ENCODE data around the gene OPCML. TPM values are rescaled to one million over a fixed set of nuclear protein-coding genes. Genes with fewer than 3 reads are reported as not detected.

OPCML gene
- total RNA-seq, 1 donor from 2014 or later, result 0.12 TPM

DNA sequence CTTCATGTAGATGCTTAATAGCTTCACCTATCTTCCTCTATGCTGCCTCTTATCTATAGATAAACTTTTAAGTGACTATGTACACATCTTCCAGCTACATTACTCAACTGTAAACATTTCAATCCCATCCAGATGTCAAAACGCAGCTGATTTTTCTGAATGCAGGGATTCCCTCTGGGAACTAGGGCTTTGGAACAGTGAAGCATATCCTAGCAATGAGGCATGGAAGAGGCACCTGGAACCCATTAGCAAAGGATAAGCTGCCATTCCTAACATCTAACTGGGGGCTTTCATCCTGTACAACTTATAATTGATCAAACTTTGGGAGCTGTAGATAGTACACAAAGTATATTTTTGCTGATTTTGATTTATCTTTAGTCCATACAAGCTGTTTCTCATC lies 40.8 kb upstream of the OPCML start:
- intact Hi-C loops (cut with DNase I), result no loop called here
- TF ChIP-seq, protein P1, sequence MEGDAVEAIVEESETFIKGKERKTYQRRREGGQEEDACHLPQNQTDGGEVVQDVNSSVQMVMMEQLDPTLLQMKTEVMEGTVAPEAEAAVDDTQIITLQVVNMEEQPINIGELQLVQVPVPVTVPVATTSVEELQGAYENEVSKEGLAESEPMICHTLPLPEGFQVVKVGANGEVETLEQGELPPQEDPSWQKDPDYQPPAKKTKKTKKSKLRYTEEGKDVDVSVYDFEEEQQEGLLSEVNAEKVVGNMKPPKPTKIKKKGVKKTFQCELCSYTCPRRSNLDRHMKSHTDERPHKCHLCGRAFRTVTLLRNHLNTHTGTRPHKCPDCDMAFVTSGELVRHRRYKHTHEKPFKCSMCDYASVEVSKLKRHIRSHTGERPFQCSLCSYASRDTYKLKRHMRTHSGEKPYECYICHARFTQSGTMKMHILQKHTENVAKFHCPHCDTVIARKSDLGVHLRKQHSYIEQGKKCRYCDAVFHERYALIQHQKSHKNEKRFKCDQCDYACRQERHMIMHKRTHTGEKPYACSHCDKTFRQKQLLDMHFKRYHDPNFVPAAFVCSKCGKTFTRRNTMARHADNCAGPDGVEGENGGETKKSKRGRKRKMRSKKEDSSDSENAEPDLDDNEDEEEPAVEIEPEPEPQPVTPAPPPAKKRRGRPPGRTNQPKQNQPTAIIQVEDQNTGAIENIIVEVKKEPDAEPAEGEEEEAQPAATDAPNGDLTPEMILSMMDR (IDR thresholded peaks at IDR 0.05), result no peak
- no peak for ATAC-seq

DNA sequence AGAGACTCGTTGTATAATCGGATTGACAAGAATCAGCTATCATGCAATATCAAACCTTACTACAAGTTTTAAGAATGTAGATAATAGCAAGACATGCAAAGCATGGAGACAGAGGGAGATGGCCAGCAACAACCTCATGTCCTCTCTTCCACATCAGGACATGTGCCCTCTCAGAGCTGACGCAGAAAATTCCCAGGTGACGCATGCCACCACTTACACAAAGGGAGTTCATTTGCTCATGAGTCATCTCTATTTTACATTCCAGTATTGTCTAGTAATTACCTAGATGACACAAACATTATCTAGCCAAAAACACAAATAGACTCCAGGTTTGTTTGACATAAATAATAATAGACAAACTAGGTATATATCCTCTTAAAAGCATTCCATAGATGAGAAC lies 38.1 kb upstream of the OPCML start:
- Histone ChIP-seq H3K4me3 (no peak overlapping the region), H3K27me3 (ENCODE audit: low read depth) (no peaks in the 10 kb centered on the region), H3K27ac (no peak overlapping the region), H3K4me1 (no peaks in the 10 kb centered on the region), H3K36me3 (no peaks in the 10 kb centered on the region), H3K9me3 (no peaks in the 10 kb centered on the region)
- ATAC-seq, result no peak
- DNase-seq, result no peak
- intact Hi-C loops (cut with DNase I), result no loop called here
- TF ChIP-seq, protein P1 (IDR thresholded peaks at IDR 0.05), result no peak

More for the DNA sequence above, 40.8 kb upstream of the OPCML start:
- H3K36me3 ChIP-seq, result no peaks in the 10 kb centered on the region
- H3K9me3 ChIP-seq, result no peaks in the 10 kb centered on the region
- no peak for DNase-seq
- no peaks in the 10 kb centered on the region for H3K27me3 ChIP-seq (ENCODE audit: low read depth)
- no peak overlapping the region for H3K27ac ChIP-seq
- H3K4me1 ChIP-seq, result no peaks in the 10 kb centered on the region
- H3K4me3 ChIP-seq, result no peak overlapping the region

DNA sequence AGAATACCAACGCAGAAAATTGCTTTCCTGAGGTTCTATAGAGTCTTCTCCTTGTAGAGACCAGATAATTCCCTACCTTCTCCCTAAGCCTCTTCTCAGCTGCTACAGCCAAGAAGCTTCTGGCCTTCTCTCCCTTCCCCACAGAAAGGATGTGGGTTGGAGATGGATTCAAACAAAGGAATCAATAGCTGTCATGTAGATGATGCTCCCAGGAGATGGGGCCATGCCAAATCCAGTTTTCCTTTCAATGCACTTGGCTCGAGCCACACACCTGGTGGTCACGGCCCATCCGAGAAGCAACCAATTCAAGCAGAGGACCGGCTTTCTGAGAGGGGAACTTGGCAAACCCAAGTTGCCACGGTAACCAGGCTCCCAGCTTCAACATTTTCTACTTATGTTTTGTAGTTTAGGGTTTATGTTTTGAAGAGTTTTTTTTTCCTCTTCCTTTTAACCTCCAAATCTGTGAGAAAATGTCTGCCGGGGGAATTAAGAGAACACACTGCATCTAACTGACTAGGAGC lies 31.3 kb upstream of the OPCML start:
- no peak for DNase-seq
- Histone ChIP-seq H3K27me3 (ENCODE audit: low read depth) (peaks cover 4% of the 10 kb centered on the region), H3K36me3 (no peaks in the 10 kb centered on the region), H3K4me3 (no peak overlapping the region), H3K4me1 (no peaks in the 10 kb centered on the region), H3K27ac (no peak overlapping the region), H3K9me3 (no peaks in the 10 kb centered on the region)
- TF ChIP-seq, protein P1 (IDR thresholded peaks at IDR 0.05), result no peak
- intact Hi-C loops (cut with DNase I), result no loop called here
- no peak for ATAC-seq

DNA sequence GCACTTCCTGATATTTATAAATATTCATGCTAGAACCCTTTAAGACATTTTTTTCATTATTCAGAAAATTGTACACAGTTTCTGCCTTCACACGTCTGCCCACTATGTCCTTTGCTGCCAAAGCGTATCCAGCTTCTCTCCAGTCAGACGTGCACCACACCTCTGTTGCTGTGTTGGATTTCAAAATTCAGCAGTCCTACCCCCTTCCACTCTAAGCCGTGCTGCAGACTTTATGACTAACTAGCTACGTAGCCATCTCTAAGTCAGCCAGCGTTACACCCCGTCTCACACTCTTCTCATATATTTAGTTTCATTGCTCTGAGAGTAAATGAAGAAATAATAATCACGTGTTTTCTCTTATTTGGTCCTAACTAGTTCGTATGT lies 28.2 kb upstream of the OPCML start:
- DNase-seq (no peak), ATAC-seq (no peak)
- H3K9me3 ChIP-seq, result no peaks in the 10 kb centered on the region
- H3K36me3 ChIP-seq, result no peaks in the 10 kb centered on the region
- TF ChIP-seq, protein P1 (IDR thresholded peaks at IDR 0.05), result no peak
- intact Hi-C loops (cut with DNase I), result no loop called here
- H3K27me3 ChIP-seq (ENCODE audit: low read depth), result peaks cover 4% of the 10 kb centered on the region
- H3K4me1 ChIP-seq, result no peaks in the 10 kb centered on the region
- no peak overlapping the region for H3K4me3 ChIP-seq
- H3K27ac ChIP-seq, result no peak overlapping the region

DNA sequence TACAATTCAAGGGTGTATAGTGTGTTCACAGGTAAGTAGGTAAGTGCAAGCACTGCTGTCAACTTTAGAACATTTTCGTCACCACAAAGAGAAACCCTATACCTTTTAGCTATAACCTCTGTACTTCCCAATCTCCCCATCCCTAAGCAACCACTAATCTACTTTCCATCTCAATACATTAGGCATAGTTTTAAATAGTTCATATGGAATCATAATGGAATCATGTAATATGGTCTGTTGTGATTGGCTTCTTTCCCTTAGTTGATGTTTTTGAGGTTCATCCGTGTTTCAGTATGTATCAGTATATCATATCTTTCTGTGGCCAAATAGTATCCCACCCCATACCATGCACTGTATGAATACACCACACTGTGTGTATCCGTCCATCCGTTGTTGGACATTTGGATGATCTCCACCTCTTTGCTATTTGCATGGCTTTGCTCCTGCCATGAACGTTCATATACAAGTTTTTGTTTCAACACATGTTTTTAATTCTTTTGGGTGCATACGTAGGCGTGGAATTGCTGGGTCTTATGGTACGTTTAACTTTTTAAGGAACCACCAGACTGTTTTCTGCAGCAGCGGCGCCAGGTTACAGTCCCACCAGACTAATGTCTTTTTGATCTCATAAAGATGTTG lies 27.7 kb upstream of the OPCML start:
- DNase-seq (no peak), ATAC-seq (no peak)
- no peak overlapping the region for H3K27ac ChIP-seq
- peaks cover 4% of the 10 kb centered on the region for H3K27me3 ChIP-seq (ENCODE audit: low read depth)
- H3K4me3 ChIP-seq, result no peak overlapping the region
- H3K36me3 ChIP-seq, result no peaks in the 10 kb centered on the region
- intact Hi-C loops (cut with DNase I), result no loop called here
- H3K4me1 ChIP-seq, result no peaks in the 10 kb centered on the region
- TF ChIP-seq, protein P1 (IDR thresholded peaks at IDR 0.05), result no peak
- no peaks in the 10 kb centered on the region for H3K9me3 ChIP-seq

Data from lower lobe of right lung (tissue), 2 donors.